Hematopoietic multipotent progenitor cell treated with erythropoietin and hydrocortisone succinate and interleukin-3 and kit ligand, for 4 days (in vitro differentiated cells): ENCODE measurements around the gene AQP5.

Experiments
- DNase-seq: peaks from one replicate; pipeline ENCODE4 v3.0.0-alpha.2; 2015

Gene AQP5

DNA sequence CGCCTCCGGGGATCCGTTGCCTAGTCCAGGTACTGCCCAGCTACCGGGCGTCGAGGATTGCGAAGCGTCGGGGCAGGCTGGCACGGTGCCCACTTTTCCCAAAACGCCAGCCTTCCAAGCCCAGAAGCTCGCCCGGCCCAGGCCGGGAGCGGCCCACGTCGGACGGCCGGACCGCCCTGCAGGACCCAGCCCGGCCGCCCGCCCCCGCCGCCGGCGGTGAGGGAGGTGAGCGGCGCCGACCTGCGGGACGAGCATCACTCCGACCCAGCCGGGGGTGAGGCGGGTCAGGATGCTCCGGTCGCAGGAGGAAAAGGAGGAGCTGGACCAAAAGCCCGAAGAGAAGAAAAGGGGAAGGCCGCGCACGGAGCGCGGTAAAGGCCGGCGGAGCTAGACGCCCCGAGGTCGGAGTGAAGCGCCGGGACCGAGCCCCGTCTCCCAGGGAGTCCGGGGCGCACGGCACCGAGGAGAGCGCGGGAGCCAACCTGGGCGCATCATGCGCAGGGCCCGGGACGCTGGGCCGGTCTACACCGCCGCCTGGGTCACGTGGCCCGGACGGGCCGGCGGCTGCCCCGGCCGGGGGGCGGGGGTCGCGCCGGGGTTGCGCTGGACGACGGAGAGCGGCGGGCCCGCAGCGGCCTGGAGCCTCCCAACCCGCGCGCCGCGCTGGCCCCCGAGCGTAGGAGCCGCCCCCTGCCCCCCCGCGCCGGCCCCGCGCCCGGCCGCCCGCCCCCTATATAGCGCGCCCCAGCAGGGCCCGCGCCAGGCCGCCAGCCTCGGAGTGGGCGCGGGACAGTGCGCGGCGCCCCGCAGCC lies at the start of gene AQP5:
TSS of gene AQP5 (plus strand) at position 762 of the 812 bp plus-strand sequence. CDS start 146 bp downstream, outside the sequence.
- no peak for DNase-seq

DNA sequence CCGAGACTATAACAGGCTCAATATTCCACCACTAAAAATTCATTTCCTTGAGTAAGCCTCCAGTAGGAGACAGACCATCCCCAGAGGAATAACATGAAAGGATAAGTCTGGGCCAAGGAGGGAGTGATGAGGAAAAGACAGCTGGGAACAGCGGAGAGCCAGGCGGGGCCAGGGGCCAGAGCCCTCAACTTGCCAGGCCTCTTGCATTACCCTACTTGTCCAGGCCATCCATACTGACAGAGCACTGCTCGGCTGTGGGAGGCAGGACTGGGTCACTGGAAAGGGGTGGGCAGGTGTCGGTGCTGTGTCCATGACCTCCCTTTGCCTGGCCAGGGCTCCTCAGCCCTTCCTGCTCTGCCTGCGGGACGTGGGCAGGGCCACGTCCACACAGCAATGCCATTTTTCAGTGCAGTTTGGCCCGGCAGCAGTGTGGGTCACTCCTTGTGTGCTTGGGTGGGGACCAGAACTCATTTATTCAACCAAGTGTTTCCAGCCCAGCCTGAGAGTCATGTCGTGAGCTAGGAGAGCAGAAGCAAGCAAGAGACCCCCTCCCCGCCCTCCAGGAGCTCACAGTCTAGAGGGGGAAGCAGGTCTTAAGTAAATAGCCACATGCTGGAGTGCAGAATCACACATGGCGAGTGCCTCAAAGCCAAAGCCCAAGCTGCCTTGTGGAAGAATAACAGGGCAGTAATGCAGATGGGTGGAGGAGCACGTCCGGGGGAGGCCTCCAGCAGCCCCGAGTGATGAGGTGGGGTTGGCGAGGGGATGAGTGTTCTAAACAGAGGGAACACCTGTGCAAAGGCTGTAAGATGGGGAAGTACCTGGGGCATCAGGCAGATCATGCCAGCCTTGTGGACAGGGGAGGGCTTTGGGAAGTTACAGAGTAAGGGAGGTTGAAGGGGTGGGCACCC lies 49.1 kb upstream of the AQP5 start:
- no peak for DNase-seq

- no peak for DNase-seq
These were observed 45.3 kb upstream of the AQP5 start for GRCh38 chr12:49916129-49916919.

DNA sequence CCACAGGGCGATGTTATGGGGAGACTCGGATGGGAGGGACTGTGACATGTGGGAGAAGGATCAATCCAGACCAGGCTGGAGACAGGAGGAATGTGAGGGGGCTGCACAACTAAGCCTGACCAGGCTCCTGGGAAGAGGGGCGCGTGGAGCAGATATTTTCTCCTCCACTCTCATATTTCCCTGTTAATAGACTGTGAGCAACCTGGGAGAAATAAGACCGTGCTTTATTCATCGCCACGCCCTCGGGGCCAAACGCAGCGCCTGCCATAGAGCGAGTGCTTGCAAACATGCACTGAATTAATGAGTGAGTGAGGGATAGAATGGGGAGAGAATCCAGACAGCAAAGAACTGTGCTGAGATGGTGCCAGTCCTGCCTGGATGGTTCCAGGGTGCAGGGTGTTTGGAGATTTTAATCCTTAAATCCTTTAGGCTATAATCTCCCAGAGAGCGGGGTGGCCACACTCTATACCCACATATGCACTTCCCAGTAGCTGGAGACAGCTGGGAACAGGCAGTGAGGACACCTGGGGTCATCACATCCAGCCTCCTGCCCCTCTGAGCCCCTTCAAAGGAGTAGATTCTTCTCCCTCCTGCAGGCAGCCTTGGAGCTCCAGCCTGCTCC lies 44.4 kb upstream of the AQP5 start:
- DNase-seq: no peak

GRCh38 chr12:49917788-49918173 lies 43.9 kb upstream of the AQP5 start:
- DNase-seq: no peak

GRCh38 chr12:49920241-49920914 lies 41.3 kb upstream of the AQP5 start:
- DNase-seq: no peak

DNA sequence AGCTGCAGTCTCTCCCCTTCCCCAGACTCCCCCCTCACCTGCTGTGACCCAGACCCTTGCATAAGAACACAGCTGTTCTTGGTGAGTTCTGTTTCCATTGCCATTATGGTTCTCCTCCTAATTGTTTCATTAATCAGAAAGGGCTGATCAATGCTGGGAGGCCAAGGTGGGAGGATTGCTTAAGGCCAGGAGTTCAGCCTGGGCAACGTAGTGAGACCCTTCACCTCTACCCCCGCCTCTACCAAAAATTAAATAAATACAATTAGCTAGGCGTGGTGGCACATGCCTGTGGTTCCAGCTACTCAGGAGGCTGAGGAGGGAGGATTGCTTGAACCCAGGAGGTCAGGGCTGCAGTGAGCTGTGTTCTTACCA lies 40.8 kb upstream of the AQP5 start:
- DNase-seq: no peak

- no peak for DNase-seq
These were observed 40.4 kb upstream of the AQP5 start for GRCh38 chr12:49921299-49921698.

GRCh38 chr12:49921936-49922335 lies 39.7 kb upstream of the AQP5 start:
- DNase-seq: no peak

DNA sequence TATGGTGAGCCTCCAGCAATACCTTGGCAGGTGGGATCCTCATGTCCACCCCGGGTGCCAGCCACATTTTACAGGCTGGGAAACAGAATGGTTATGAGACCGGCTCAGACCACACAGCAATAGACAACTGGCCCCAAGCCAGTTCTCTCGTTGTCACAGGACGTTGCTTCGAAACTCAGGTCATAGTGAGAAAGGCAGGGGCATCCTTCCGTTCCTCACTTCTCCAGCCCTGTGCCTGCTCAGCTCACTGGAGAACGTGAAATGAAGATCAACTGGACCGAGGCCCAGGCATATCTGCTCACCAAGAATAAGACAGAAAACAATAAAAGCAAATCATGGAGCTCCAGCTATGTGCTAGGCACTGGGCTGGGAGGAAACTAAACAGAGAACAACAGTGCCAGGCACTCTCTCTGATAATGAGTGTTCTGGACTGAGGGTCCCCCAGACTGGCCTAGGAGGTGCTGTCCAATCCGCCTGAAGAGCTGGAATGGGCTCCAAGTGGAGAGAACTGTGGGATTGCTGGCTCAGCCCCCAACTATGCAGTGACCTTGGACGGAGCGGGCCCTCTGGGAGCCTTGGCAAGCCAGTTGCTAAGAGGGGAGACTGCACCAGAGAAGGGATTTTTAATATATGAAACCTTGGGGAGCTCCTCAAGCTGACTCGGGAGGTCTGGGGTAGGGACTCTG lies 39.2 kb upstream of the AQP5 start:
- DNase-seq: no peak

- no peak for DNase-seq
These were observed 38.5 kb upstream of the AQP5 start for GRCh38 chr12:49923035-49923644.

- no peak for DNase-seq
These were observed 37.7 kb upstream of the AQP5 start for GRCh38 chr12:49923880-49924556.

GRCh38 chr12:49924628-49925246 lies 36.9 kb upstream of the AQP5 start:
- no peak for DNase-seq

- no peak for DNase-seq
These were observed 36.1 kb upstream of the AQP5 start for GRCh38 chr12:49925433-49926204.

- no peak for DNase-seq
These were observed 33.2 kb upstream of the AQP5 start for GRCh38 chr12:49928471-49928870.

DNA sequence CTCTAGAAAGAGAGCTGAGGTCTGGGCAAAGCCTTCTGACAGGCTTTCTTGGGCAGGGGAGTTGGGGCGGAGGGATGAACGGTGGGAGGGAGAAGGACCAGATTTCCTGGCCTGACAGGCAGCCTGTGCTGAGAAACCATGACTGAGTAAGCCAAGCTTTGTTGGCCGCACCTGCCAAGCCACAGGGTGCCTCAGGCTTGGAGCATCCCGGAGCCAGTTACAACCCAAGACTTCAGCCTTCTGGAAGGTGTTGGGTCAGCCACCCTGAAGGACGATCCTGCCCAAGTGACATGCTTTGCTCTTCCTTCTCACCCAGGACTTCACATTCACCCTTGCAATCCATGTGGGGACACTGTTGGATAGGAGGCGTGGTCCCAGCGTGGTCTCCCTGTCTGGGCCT lies 32.1 kb upstream of the AQP5 start:
- no peak for DNase-seq

- DNase-seq: no peak
These were observed 31.0 kb upstream of the AQP5 start for GRCh38 chr12:49930515-49931288.

DNA sequence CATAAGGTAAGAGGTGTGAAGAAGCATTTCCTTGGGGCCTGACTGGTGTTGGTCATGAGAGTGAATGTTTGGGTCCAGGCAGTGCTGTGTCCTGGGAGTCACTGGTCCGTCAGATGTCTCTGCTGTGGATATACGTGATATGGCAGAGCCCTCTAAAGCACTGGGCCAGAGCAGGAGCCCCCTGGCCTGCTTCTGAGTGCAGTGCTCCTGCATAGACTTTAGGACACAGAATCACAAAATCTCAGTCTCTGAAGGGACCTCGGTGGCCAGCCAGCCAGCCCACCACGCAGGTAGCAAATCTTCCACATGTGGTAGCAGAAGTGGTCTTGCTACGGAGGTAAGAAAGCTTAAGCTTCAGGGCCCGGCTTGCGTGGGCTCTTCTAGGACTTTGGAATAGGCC lies 29.6 kb upstream of the AQP5 start:
- no peak for DNase-seq
